ENCODE data around the gene HSPH1. TPM values are rescaled to one million over a fixed set of nuclear protein-coding genes. Genes with fewer than 3 reads are reported as not detected.

The HSPH1 gene
- total RNA-seq, 1 donor from 2014 or later: 112 TPM

GRCh38 chr13:31192306-31192705, 30.6 kb upstream of the HSPH1 start:
- no peaks in the 10 kb centered on the region for H3K27me3 Mint-ChIP-seq
- intact Hi-C loops (cut with micrococcal nuclease): loop anchor here (10.0 kb wide), 1 partner anchor 1122 kb away; the partner anchor contains the start of genes BRCA2 and ZAR1L
- no peak for DNase-seq
- H3K27ac Mint-ChIP-seq: no peak overlapping the region
- H3K36me3 Mint-ChIP-seq (ENCODE audit: low read depth): no peaks in the 10 kb centered on the region
- no peak for TF ChIP-seq CTCF (IDR thresholded peaks at IDR 0.05)
- no peak for ATAC-seq (ENCODE audit: low read depth)
- no peaks in the 10 kb centered on the region for H3K9me3 Mint-ChIP-seq
- no peak overlapping the region for H3K4me3 Mint-ChIP-seq
- ChIA-PET POLR2A (no interaction called here), CTCF (no interaction called here)
- H3K4me1 Mint-ChIP-seq: no peaks in the 10 kb centered on the region

- no peak overlapping the region for H3K27ac Mint-ChIP-seq
- CTCF ChIA-PET: no interaction called here
- ATAC-seq (ENCODE audit: low read depth) (no peak), DNase-seq (no peak)
- no peaks in the 10 kb centered on the region for H3K27me3 Mint-ChIP-seq
- intact Hi-C loops (cut with micrococcal nuclease): loop anchor here (10.0 kb wide), 1 partner anchor 1123 kb away; the partner anchor contains the start of genes BRCA2 and ZAR1L
- no peaks in the 10 kb centered on the region for H3K4me1 Mint-ChIP-seq
- no peaks in the 10 kb centered on the region for H3K9me3 Mint-ChIP-seq
- no peak overlapping the region for H3K4me3 Mint-ChIP-seq
- POLR2A ChIA-PET: no interaction called here
- no peaks in the 10 kb centered on the region for H3K36me3 Mint-ChIP-seq (ENCODE audit: low read depth)
- TF ChIP-seq CTCF (IDR thresholded peaks at IDR 0.05): no peak
Observed at GRCh38 chr13:31191748-31192147, 30.0 kb upstream of the HSPH1 start.

- Mint-ChIP-seq H3K4me1 (no peaks in the 10 kb centered on the region), H3K4me3 (no peak overlapping the region), H3K36me3 (ENCODE audit: low read depth) (no peaks in the 10 kb centered on the region), H3K27ac (no peak overlapping the region), H3K27me3 (no peaks in the 10 kb centered on the region), H3K9me3 (no peaks in the 10 kb centered on the region)
- no peak for DNase-seq
- no peak for TF ChIP-seq CTCF (IDR thresholded peaks at IDR 0.05)
- ChIA-PET CTCF (no interaction called here), POLR2A (interaction anchor here (0.7 kb wide), 1 partner anchor 16 kb away, joined by 3 read pairs; no protein-coding TSS in a partner anchor)
- intact Hi-C loops (cut with micrococcal nuclease): no loop called here
- no peak for ATAC-seq (ENCODE audit: low read depth)
Observed at GRCh38 chr13:31184981-31185645, 23.4 kb upstream of the HSPH1 start.

GRCh38 chr13:31184451-31184850, 22.7 kb upstream of the HSPH1 start:
- no peak for ATAC-seq (ENCODE audit: low read depth)
- intact Hi-C loops (cut with micrococcal nuclease): no loop called here
- Mint-ChIP-seq H3K27ac (no peak overlapping the region), H3K4me3 (no peak overlapping the region), H3K36me3 (ENCODE audit: low read depth) (no peaks in the 10 kb centered on the region), H3K4me1 (peaks cover 1% of the 10 kb centered on the region), H3K27me3 (peaks cover under 1% of the 10 kb centered on the region), H3K9me3 (no peaks in the 10 kb centered on the region)
- ChIA-PET CTCF (no interaction called here), POLR2A (no interaction called here)
- no peak for DNase-seq
- no peak for TF ChIP-seq CTCF (IDR thresholded peaks at IDR 0.05)

- Mint-ChIP-seq H3K27ac (no peak overlapping the region), H3K4me3 (no peak overlapping the region), H3K4me1 (peaks cover 3% of the 10 kb centered on the region), H3K9me3 (no peaks in the 10 kb centered on the region), H3K36me3 (ENCODE audit: low read depth) (no peaks in the 10 kb centered on the region), H3K27me3 (peaks cover 3% of the 10 kb centered on the region)
- no peak for DNase-seq
- POLR2A ChIA-PET: no interaction called here
- no peak for TF ChIP-seq CTCF (IDR thresholded peaks at IDR 0.05)
- CTCF ChIA-PET: no interaction called here
- no peak for ATAC-seq (ENCODE audit: low read depth)
- intact Hi-C loops (cut with micrococcal nuclease): no loop called here
Observed at GRCh38 chr13:31182987-31183386, 21.3 kb upstream of the HSPH1 start.
